Breast epithelium (tissue), 3 donors: Measurements from ENCODE around the gene STEAP2.

Source experiments
- CTCF ChIP-seq, 3 donors: fragments of 450-650 bp; IDR thresholded peaks; one replicate each; pipeline ENCODE4 v1.5.1; 2016 to 2017; ENCODE audit warnings: antibody characterized with exemption in 3 of 3, mild to moderate bottlenecking in 3 of 3, moderate library complexity in 3 of 3
- POLR2A ChIP-seq: fragments of 450-650 bp; IDR thresholded peaks from one replicate; pipeline ENCODE4 v1.6.1; 2016; ENCODE audit warnings: antibody characterized with exemption, mild to moderate bottlenecking, moderate library complexity

GRCh38 chr7:90238022-90238421 lies 26.5 kb downstream of the STEAP2 start:
- TF ChIP-seq POLR2A (no peak), CTCF (IDR thresholded peaks at IDR 0.05) (no peak)
